Umbilical cord (tissue), 2 donors: ENCODE measurements around the gene RHOU. TPM values are rescaled to one million over a fixed set of nuclear protein-coding genes. Genes with fewer than 3 reads are reported as not detected.
"Not testable (repeated sequence)": the region's sequence is repeated elsewhere in the genome, so short reads cannot be mapped to it uniquely, and the experiment has no call there.

Experiments
- DNase-seq: peaks from one replicate; pipeline ENCODE4 v3.0.0-alpha.2; 2015; ENCODE audit warnings: low spot score
- total RNA-seq: library from RNA; depleted of rRNA; stranded (reverse); fragments of >200 nt; gene quantifications from one replicate; pipeline ENCODE4 v1.2.3, GENCODE V29; 2014; ENCODE audit warnings: low replicate concordance; ENCODE audit not compliant: insufficient read depth

The RHOU gene
- total RNA-seq, 1 donor from 2014 or later, result 65.7 TPM

DNA sequence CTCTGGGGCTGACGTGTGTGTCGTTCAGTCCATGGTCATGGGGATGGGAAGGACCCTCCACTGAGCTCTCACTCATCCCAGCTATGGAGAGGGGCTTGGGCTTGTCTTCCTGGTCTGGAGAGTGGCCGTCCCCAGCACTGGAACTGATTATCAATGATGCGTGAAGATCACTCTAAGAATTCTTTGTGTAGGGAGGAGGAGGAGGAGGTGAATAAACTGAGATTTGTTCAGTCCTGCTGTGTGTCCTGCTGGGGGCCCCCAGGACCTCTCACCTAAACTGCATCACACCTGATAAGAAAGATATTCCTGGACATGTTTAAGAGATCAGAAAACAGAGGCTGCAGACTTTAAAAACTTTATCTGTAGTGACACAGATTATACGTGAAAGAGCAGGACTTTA, 21.2 kb downstream of the RHOU start:
- no peak for DNase-seq

DNA sequence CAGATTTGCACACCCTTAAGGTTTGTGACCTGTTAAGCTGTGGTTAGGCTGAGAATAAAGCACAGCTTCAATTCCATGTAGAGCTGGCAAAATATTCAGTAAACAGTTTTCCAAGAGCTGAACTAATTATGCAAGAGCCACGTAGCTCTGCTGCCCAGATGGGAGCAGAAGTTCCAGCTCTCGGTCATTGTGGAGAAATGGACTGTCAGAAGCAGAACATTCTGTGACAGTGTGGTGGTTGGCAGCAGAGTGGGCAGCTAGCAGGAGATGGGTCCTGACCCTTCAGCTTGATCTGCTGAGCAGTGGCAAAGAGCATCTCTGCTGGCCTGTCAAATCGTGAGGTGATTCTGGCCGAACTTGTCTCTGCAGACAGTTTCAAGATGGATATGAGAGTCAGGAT, 23.2 kb downstream of the RHOU start:
- no peak for DNase-seq

DNA sequence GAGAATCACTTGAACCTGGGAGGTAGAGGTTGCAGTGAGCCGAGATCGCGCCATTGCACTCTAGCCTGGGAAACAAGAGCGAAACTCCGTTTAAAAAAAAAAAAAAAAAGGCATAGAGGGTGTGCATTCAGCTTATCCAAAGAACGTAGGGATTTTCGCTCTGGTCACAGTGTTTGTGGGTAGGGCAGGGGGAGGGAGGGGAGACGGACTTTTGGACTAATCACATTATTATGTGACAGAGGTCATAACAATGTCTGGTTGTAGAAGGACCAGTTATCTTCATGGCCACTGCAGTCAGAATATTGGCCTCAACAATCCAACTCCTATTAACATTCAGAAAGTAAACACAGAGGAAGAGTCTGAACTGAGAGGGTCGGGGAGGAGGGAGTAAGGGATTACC, 25.7 kb downstream of the RHOU start:
- DNase-seq, result no peak

- peak; percentile 88 for DNase-seq
These were observed 28.3 kb downstream of the RHOU start for GRCh38 chr1:228763561-228763960.

DNA sequence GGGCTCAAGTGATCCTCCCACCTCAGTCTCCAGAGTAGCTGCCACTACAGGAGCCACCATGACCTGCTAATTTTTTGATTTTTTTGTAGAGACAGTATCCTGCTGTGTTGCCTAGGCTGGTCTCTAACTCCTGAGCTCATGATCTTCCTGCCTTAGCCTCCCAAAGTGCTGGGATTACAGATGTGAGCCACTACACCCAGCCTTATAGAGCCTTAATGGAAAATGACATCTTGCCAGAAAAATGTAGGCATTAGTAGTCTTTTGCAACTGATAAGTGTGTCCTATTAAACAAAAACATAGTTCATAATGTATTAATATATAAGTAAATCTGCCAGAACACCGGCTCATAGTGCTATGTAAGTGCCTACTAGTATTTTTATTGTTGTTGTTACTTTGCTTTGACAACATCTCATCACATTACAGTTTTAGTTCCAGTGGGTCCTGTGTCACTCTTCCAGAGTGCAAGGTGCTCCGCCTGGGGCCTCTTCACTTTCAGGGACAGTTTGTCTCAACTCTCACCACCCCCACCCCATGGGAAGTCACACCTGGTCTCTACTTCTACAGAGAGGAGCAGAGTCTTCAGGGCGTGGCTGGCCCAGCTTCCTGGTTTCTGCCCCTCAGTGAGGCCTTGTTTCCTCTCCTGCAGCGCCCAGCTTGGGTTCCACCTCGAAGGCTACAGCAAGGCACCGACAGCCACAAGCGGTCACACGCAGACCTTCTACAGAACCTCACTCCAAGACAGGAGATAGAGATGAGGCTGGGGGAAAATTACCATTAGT, 30.1 kb downstream of the RHOU start:
- DNase-seq, result peak; percentile 94

GRCh38 chr1:228766788-228767187, 31.5 kb downstream of the RHOU start:
- DNase-seq, result no peak

DNA sequence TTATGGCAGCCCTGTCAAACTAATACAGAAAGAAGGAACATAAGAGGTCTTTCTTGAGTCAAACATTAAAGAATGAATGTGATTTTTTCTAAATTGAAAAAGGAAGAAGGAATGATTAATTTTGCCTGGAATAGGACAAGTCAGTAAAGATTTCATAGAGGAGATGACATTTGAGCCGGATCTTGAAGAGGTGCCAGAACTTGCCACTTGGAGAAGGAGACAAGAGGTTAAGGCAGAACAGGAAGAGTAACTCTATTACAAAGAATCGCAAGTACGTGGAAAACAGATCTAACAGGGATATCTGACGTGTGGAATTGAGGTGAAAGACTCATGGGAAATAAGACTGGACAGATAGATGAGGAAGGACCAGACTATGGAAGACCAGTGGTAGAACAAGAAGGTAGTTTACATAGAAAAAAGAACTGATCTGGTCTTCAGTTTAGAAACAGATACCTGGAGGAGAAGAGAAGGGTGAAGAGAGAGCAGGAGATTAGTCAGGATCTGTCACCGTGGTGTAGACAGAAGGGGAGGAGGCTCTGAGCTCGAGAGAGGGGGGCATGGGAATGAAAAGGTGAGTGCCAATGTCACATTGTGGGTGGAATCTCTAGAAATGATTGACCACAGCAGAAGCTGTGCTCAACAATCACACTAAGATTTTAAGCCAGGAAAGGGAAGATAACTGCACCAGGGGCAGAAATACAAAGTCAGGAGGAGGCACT, 32.5 kb downstream of the RHOU start:
- DNase-seq, result no peak

- peak; percentile 71 for DNase-seq
These were observed 33.2 kb downstream of the RHOU start for GRCh38 chr1:228768355-228769000.

GRCh38 chr1:228770779-228771223, 35.5 kb downstream of the RHOU start:
- no peak for DNase-seq

- no peak for DNase-seq
These were observed 37.4 kb downstream of the RHOU start for GRCh38 chr1:228772516-228773212.

DNA sequence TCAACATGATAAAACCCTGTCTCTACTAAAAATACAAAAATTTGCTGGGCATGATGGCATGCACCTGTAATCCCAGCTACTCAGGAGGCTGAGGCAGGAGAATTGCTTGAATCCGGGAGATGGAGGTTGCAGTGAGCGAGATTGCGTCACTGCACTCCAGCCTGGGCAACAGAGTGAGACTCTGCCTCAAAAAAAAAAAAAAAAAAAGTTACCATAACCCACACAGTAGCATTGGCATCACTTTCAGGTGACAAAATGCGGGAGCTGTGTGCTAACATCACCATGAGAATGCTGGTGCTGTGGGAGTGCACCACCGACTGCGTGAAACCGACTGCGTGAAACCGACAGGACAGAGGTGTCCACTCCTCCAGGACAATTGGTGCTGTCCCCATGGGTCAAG, 40.7 kb downstream of the RHOU start:
- not testable (repeated sequence) for DNase-seq

DNA sequence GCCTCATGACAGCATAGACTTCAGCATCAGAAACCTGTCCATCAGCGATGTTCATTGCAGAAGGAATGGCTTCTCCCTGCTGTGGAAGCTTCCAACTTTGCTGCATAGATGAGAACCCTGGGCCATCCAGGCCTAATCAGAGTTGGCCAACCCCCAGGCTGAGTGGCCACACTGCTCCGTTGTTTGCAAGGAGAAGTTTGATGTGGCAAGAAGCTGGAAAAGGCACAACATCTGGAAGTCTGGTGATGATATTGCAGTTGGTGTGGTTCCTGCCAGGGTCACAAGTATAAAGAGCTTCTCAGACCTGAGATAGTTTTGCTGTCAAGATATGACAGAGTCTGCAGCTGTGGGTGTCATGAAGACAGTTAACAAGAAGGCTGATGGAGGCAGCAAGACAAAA, 41.2 kb downstream of the RHOU start:
- no peak for DNase-seq

GRCh38 chr1:228777236-228777635, 42.0 kb downstream of the RHOU start:
- DNase-seq, result no peak

DNA sequence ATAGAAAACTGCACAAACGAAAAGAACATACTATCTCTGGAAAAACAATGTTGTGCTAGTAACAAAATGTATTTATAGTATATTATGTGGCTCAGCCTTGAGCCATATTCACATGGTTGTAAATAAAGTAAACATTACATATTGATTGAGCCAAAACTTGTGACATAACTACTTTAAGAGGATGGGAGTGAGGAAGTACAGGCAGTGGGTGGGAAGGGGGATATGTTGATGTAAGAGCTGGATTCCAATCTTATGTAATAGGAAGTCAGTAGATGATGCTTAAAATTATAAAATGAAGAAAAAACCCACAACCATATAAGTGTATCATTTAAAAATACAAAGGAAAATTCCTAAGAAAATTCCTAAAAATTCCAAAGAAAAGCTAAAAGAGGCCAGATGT, 42.7 kb downstream of the RHOU start:
- no peak for DNase-seq

DNA sequence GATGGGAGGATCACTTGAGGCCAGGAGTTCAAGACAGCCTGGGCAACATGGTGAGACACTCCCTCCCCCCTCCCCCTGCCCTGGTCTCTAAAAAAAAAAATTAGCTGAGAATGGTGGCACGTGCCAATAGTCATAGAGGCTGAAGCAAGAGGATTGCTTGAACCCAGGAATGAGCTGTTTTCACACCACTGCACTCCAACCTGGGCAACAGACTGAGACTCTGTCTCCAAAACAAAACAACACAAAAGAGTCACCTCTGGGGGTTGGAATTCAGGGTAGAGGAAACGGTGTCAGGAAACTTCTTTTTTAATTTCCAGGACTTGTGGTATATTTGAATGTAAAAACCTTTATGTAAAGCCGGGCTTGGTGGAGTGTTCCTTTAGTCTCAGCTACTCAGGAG, 43.2 kb downstream of the RHOU start:
- DNase-seq, result no peak

DNA sequence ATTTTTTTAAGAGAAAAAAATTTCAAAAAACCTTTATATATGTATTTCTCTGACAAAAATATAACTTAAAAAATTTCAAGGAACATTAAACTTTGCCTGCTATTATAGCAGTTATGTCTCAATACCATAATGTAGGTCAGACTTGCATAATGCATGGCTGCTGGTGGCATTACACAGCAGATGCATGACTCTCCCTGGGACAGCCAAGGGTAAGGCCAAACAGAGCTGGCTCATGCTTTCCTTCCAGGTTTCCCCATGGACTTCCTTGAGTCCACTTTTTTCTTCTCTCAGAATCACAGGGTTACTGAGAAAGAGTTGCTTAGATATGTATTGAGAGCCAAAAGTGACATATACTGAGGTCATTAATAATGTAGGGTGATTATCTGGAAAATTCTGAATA, 43.7 kb downstream of the RHOU start:
- no peak for DNase-seq

DNA sequence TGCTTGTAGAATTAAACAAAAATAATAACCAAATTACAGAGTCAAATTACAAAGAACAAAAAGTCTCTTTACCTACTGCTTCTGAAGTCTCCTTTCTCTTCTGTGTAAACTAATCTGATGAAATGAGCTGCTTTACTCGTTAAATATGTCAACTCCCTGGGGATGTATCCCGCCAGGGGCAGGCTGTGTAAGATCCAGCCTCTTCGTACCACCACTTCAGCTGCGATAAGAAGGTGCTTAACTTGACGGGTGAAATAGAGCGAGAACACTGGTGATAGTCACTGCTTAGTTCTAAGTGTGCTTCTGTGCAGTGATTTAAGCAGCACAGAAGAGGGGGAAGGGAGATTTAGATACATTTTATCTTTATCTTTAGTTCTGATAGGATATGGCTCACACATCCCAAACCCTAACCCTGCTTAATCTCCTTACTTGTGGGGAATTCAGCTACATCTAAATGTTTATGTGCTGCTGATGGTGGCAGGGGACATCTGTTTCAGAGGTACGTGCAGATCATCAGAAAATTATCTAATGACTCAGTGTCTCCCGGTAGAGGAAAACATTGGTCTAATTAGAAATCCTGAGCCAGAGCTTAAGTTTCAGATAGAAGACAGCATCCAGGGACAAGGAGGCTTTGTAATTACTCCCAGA, 46.0 kb downstream of the RHOU start:
- DNase-seq, result peak; percentile 94

DNA sequence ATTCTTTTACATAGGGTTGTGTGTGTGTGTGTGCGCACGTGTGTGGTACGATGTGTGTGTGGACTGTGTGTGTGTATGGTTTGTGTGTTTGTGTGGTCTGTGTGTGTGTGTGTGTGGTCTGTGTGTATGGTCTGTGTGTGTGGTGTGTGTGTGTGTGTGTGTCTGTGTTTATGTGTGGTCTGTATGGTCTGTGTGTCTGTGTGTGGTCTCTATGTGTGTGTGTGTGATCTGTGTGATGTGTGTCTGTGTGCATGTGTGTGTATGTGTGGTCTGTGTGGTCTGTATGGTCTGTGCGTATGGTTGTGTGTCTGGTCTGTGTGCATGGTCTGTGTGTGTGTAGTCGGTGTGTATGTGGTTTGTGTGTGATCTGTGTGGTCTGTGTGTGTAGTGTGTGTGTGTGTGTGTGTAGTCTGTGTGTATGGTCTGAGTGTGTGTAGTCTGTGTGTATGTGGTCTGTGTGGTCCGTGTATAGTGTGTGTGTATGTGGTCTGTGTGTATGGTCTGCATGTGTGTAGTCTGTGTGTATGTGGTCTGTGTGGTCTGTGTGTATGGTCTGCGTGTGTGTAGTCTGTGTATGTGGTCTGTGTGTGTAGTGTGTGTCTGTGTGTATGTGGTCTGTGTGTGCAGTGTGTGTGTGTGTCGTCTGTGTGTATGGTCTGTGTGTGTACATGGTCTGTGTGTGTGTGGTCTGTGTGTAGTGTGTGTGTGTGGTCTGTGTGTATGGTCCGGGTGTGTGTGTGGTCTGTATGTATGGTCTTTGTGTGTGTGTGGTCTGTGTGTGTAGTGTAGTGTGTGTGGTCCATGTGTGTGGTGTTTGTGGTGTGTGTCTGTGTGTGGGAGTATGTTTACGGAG, 46.8 kb downstream of the RHOU start:
- DNase-seq, result no peak

- DNase-seq, result no peak
These were observed 47.6 kb downstream of the RHOU start for GRCh38 chr1:228782662-228783417.
